NCI-H2196 treated with DMSO at 0.1 percent for 48 hours (cell line): ENCODE data around the gene ZFTA.
A peak's percentile ranks its signal among the peaks of the same experiment; 100 is the strongest.
"Not testable (repeated sequence)": the region's sequence is repeated elsewhere in the genome, so short reads cannot be mapped to it uniquely, and the experiment has no call there.

Source experiments
- DNase-seq: peaks from one replicate; lab custom pipeline; 2025; ENCODE audit not compliant: unreplicated experiment; lab: John Stamatoyannopoulos, UW

The ZFTA gene

GRCh38 chr11:63779039-63779438 lies 10.5 kb upstream of the ZFTA start:
- DNase-seq = no peak

GRCh38 chr11:63775191-63775590 lies 6.6 kb upstream of the ZFTA start:
- no peak for DNase-seq

DNA sequence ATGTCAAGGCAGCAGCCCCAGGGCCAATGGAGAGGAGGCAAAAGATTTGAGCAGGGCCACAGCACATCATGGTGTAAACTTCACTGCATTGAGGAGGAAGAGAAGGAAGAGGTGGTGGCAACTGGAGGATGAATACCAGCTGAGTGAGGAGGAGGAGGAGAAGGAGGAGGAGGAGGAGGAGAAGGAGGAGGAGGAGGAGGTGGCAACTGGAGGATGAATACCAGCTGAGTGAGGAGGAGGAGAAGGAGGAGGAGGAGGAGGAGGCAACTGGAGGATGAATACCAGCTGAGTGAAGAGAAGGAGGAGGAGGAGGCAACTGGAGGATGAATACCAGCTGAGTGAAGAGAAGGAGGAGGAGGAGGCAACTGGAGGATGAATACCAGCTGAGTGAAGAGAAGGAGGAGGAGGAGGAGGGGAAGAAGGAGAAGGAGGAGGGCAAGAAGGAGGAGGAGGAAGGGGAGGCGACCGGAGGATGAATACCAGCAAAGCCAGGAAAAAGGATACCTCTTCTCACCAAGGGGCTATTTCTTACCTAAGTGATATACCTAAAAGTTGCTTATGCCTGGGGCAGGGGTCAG lies 3.3 kb upstream of the ZFTA start:
- DNase-seq = not testable (repeated sequence)

- no peak for DNase-seq
Observed at GRCh38 chr11:63770763-63771162, 2.2 kb upstream of the ZFTA start.

GRCh38 chr11:63769714-63770455 lies 1.3 kb upstream of the ZFTA start:
- DNase-seq = no peak

GRCh38 chr11:63769042-63769713 lies 603 bp upstream of the ZFTA start:
- no peak for DNase-seq

DNA sequence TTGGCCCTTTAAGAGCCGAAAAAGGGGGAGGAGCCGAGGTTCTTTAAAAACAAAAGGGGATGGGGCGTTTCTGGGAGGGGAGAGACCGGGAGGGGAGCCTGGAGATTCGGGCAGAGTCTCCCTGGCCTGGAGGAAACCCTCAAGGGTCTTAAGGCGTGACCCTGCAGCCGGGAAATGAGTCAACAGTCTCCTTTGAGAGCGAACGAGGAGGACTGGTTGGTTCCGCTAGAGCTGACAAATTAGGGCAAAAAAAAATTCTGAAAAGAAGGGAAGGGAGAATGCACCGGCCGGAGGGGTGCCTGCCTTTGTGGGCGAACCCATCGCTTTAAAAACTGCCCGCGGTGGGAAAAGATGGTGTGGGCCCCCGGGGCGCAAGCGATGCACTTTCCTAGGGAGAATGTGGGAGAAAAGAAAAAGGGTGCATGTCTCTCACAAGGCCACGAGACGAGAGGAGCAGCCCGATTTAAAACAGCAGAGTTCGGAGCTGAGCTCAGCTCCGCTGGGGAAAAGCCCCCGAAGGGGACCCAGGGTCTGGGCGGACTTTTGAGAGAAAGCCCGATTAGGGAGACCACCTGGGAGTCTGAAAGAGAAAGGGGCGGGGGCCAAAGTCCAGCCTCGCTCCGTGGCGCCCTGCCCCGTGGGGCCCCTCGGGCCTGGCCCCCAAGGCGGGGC lies 874 bp downstream of the ZFTA start:
- peak; percentile 38 for DNase-seq

DNA sequence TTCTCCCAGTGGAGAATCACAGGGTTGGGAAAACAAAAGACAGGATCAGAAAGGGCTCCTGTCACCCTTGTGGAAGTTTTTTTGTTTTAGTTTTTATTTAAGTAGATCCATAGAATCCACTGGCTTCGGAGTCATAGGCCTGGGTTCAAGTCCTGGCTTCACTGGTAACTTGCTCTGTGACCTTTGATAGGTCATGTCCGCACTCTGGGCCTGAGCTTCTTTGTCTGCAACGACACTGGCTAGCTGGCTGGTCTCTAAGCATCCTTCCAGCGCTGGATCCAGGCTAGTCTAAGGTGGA lies 1.4 kb downstream of the ZFTA start:
- no peak for DNase-seq

DNA sequence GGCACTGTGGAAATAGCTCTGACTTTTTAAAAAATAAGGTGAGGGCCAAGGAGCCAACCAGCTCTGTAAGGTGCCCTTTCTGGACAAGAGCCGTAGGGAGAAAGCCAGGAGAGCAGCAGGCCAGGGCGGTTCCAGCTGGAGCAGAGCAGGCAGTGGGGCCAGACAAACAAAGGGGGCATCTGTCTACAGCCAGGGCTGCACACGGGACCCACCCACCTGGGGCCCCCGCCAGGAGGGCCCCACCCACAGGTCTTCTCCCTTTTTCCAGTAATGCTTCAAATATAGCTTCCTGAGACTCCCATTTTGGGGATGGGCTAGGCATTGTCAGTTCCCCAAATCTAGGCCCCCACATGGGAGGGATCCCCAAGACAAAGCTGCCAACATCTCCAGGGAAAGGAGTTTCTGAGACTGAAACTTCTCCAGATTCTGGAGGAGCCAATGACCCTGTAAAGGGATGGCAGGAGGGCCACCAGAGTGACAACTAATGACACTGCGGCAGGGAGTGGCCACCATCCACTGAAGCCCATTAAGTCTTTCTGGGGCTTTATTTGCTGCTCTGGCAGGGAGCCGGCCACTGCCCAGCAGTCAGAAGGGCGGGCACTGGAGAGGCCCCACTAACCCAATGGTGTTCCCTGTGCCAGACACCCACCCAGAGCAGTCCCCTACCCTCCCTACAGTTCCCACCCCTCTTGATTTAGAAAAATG lies 1.9 kb downstream of the ZFTA start:
- DNase-seq = no peak

DNA sequence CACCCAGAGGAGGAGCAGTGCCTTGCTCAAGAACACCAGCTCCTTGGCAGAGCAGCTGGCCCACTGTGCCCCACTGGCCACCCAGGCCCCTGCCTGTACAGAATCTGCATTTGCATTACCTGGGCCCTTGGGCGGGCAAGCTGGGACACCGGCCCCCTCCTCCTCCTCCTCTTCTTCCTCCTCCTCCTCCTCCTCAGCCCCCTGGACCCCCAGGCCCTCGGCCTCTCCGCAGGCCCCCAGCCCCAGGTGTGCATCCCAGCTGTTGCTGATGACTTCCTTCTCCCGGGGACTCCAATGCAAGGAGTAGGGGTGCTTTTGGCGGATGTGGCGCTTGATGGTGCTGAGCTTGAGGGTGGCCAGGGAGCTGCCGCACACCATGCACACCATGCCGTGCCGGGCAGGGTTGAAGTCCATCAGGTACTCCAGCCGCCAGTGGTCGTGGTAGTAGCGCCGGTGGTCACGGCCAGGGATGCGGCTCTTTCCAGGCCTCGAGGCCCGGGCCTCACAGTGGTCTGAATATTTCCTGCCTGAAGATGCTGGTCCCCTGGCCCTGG lies 2.8 kb downstream of the ZFTA start:
- DNase-seq = no peak

DNA sequence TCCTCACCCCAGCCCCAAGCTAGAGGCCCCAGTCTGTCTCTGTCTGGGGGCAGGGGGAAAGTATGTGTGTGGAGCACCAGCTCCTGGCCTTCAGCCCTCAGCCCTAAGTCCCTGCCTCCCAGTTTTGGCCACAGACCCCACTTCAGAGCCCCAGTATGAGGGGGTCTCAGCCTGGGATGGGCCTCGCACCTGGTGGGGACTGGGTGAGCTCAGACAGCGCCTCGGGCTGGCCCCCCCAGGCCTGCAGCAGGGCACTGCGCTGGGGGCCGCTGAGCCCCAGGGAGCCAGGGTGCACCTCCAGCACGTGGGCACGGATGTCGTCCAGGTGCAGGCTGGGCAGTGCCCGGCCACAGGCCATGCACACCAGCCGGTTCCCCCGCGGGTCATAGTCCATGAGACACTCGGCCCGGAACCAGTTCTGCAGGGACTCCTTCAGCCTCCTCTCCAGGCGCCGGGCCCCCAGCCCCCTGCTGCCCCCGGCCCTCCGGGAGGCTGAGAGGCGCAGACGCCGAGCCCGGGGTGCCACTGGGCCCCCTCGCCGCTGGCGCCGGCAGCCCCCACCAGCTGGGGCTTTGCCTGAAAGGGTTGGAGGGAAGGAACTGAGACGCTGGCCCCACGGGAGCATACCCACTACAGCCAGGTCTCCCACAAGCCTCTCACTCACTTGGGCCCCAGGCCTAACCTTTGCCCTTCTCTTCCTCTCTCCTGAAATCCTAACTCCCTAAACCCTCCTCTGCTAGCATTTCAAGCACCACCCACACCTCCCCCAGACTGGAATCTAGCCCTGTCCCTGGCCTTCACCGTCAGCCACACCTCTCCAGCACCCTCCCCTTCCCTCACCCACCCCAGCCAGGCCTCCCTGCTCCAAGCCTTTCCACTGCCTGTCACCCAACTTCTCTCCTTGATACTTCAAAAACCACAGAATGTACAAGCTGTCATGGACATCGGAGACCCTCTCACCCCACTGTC lies 3.6 kb downstream of the ZFTA start:
- no peak for DNase-seq

GRCh38 chr11:63764340-63764678 lies 4.3 kb downstream of the ZFTA start:
- DNase-seq = no peak

- DNase-seq = no peak
Observed at GRCh38 chr11:63763496-63764339, 4.9 kb downstream of the ZFTA start.

DNA sequence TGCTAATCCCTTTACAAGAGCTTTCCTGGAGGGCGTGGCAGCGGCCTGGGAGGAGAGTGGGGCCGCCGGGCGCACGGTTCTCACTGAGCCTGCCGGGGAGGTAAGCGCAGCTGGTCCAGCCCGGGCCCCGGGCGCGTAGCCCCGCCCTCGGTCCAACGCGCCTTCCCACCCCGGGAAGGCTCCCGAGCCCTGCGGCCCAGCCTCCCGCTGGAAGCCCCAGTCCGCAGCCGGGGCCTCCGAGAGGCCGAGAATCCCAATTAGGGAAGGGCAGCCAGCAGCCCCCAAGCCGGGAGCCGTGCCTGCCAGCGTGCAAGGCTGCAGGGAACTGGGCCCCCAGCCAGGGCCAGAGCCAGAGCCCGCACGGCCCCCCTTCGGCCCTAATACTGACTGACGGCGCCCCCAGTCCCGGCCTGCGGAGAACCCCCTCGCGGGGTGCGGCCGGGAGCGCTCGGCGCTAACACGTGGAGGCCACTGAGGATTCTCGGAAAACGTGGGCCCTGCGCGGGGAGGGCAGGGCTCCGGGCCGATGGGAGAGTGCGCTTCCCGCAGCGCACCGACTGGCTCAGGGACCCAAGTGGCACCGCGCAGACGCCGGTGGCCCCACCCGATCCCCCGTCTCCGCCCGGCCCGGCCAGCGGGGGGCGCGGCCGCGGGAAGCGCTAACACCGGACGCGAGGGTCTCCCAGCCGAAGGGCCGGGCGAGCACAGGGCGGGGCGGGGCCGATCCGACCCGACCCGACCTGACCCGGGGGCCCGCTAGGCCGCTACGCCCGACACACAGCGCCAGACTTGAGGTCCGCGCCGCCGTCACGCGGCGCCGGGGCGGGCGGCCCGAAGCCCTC lies 5.7 kb downstream of the ZFTA start:
- DNase-seq = no peak

- DNase-seq = no peak
Observed at GRCh38 chr11:63761931-63762653, 6.5 kb downstream of the ZFTA start.

DNA sequence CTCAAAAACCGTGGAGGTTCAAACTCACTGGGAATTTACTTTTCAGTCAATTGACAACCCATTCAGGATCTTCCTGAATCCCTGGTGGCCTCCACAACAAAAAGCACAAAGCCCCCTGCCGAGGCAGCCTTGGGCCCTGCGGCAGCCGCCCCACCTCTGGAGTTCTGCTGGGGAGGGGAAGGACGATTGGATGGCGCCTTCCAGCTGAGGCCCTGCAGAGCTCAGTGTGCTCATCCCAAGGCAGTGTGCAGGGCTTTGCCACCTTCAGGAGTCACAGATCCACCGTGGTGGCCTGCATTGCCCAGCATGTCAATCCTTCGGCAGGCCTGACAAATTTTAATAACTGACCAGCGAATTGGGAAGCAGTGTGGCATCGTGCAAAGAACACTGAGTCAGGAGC lies 7.4 kb downstream of the ZFTA start:
- DNase-seq = no peak

DNA sequence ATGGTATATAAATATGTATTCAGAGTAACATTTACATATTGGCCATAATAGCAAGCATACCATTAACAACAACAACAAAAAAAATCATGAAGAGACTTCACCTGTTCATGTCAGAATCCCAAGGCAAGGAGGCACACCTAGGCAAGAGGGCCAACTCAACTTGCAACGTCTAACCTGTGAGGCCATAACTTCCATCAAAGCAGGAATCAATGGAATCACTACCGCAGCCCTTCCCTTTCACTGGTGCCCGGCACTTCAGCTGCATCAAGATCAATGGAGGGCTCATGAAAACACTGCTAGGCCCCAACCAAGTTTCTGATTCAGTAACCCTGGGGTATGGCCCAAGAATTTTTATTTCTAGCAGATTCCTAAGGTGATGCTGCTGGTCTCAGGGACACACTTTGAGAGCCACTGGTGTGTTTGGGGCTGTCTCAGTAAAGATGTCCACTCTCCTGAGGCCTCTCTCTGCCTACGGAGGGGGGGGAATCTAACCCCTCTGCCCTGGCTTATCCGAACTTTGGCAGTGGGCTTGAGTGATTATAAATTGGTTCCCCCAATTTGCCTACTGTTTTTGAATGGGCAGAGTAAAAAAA lies 8.0 kb downstream of the ZFTA start:
- DNase-seq = no peak
